Astrocyte (in vitro differentiated cells and primary cell): ENCODE data around the gene HOOK1. TPM values are rescaled to one million over a fixed set of nuclear protein-coding genes. Genes with fewer than 3 reads are reported as not detected.

Source experiments
- DNase-seq: peaks from one replicate; pipeline ENCODE4 v3.0.0-alpha.2; 2010; ENCODE audit warnings: low read depth
- FAIRE-seq: peaks from 2 replicates; lab custom pipeline; 2011; peaks lifted over from hg19 to GRCh38; lab: Jason Lieb, UNC
- H2AFZ ChIP-seq: 2 replicates; pipeline ENCODE4 v1.6.0; 2012; ENCODE audit warnings: low read depth, low read length, inconsistent platforms
- H3K27ac ChIP-seq: 2 replicates; pipeline ENCODE4 v1.5.1; 2011; ENCODE audit warnings: low read depth, low read length, inconsistent platforms
- H3K27me3 ChIP-seq: 2 replicates; pipeline ENCODE4 v1.6.0; 2011; ENCODE audit warnings: low read length, inconsistent platforms; ENCODE audit not compliant: insufficient read depth
- H3K36me3 ChIP-seq: 2 replicates; pipeline ENCODE4 v1.5.1; 2011; ENCODE audit warnings: low read length, inconsistent platforms; ENCODE audit not compliant: insufficient read depth
- H3K4me1 ChIP-seq: 2 replicates; pipeline ENCODE4 v1.5.1; 2011; ENCODE audit warnings: low read length, inconsistent platforms; ENCODE audit not compliant: insufficient read depth
- H3K4me2 ChIP-seq: 2 replicates; pipeline ENCODE4 v1.6.0; 2012; ENCODE audit warnings: low read length, inconsistent platforms
- H3K4me3 ChIP-seq: 2 replicates; pipeline ENCODE4 v1.5.1; 2011; ENCODE audit warnings: low read depth, mild to moderate bottlenecking, low read length, inconsistent platforms; ENCODE audit not compliant: insufficient read depth
- H3K79me2 ChIP-seq: 2 replicates; pipeline ENCODE4 v1.6.0; 2012; ENCODE audit warnings: mild to moderate bottlenecking, low read length, inconsistent platforms; ENCODE audit not compliant: insufficient read depth
- H3K9ac ChIP-seq: 2 replicates; pipeline ENCODE4 v1.6.0; 2012; ENCODE audit warnings: mild to moderate bottlenecking, low read length, inconsistent platforms
- H3K9me3 ChIP-seq: 2 replicates; pipeline ENCODE4 v1.5.1; 2012; ENCODE audit warnings: low read depth, mild to moderate bottlenecking, low read length, inconsistent platforms; ENCODE audit not compliant: insufficient read depth
- H4K20me1 ChIP-seq: 2 replicates; pipeline ENCODE4 v1.6.0; 2012; ENCODE audit warnings: low read length, inconsistent platforms; ENCODE audit not compliant: insufficient read depth
- H3K27ac Mint-ChIP-seq: one replicate; pipeline ENCODE4 v1.8.0; 2021; ENCODE audit warnings: mild to moderate bottlenecking, mixed read lengths; ENCODE audit not compliant: unreplicated experiment
- H3K27me3 Mint-ChIP-seq: one replicate; pipeline ENCODE4 v1.8.0; 2021; ENCODE audit warnings: low read depth, mixed read lengths; ENCODE audit not compliant: unreplicated experiment
- H3K36me3 Mint-ChIP-seq: one replicate; pipeline ENCODE4 v1.8.0; 2021; ENCODE audit warnings: low read depth, mixed read lengths; ENCODE audit not compliant: unreplicated experiment
- H3K4me1 Mint-ChIP-seq: one replicate; pipeline ENCODE4 v1.8.0; 2021; ENCODE audit warnings: low read depth, mixed read lengths; ENCODE audit not compliant: unreplicated experiment
- H3K4me3 Mint-ChIP-seq: one replicate; pipeline ENCODE4 v1.8.0; 2021; ENCODE audit warnings: mild to moderate bottlenecking, moderate library complexity, mixed read lengths; ENCODE audit not compliant: unreplicated experiment
- H3K9me3 Mint-ChIP-seq: one replicate; pipeline ENCODE4 v1.8.0; 2021; ENCODE audit warnings: mild to moderate bottlenecking, mixed read lengths; ENCODE audit not compliant: unreplicated experiment
- CTCF ChIP-seq: IDR thresholded peaks from 2 replicates; pipeline ENCODE4 v1.5.1; 2011; ENCODE audit warnings: low read depth, mild to moderate bottlenecking, inconsistent platforms, low read length, moderate library complexity; ENCODE audit not compliant: insufficient read depth
- EZH2 ChIP-seq: IDR thresholded peaks from 2 replicates; pipeline ENCODE4 v1.6.1; 2012; ENCODE audit warnings: mild to moderate bottlenecking, low read length, inconsistent platforms; ENCODE audit not compliant: insufficient read depth
- total RNA-seq: library from RNA; stranded (reverse); gene quantifications from 2 replicates; pipeline ENCODE4 v1.2.1, GENCODE V29; 2021

The HOOK1 gene
- total RNA-seq, 1 donor from 2014 or later, result 1.8 TPM

GRCh38 chr1:59788825-59789224 is 25.9 kb upstream of the HOOK1 start:
- Mint-ChIP-seq H3K27me3 (no peaks in the 10 kb centered on the region), H3K9me3 (peaks cover 6% of the 10 kb centered on the region), H3K4me1 (no peaks in the 10 kb centered on the region), H3K36me3 (peaks cover 2% of the 10 kb centered on the region), H3K4me3 (no peak overlapping the region), H3K27ac (no peak overlapping the region)
- Histone ChIP-seq H2AFZ (no peak overlapping the region), H3K27ac (no peak overlapping the region), H3K9me3 (no peaks in the 10 kb centered on the region), H3K9ac (no peak overlapping the region), H3K4me3 (no peak overlapping the region), H3K36me3 (no peaks in the 10 kb centered on the region), H3K4me2 (no peak overlapping the region), H3K27me3 (no peaks in the 10 kb centered on the region), H3K4me1 (no peaks in the 10 kb centered on the region), H3K79me2 (no peaks in the 10 kb centered on the region), H4K20me1 (no peaks in the 10 kb centered on the region)
- FAIRE-seq, result no peak
- TF ChIP-seq CTCF (no peak), EZH2 (no peak)
- DNase-seq, result no peak

GRCh38 chr1:59798600-59798999 is 16.1 kb upstream of the HOOK1 start:
- H3K27ac ChIP-seq, result no peak overlapping the region
- H3K9me3 Mint-ChIP-seq, result no peaks in the 10 kb centered on the region
- no peak overlapping the region for H3K27ac Mint-ChIP-seq
- H4K20me1 ChIP-seq, result no peaks in the 10 kb centered on the region
- no peak for DNase-seq
- no peaks in the 10 kb centered on the region for H3K79me2 ChIP-seq
- H3K4me3 Mint-ChIP-seq, result no peak overlapping the region
- peaks cover 1% of the 10 kb centered on the region for H3K36me3 Mint-ChIP-seq
- H3K4me2 ChIP-seq, result no peak overlapping the region
- H3K36me3 ChIP-seq, result no peaks in the 10 kb centered on the region
- no peak for TF ChIP-seq CTCF
- no peak for TF ChIP-seq EZH2
- H2AFZ ChIP-seq, result no peak overlapping the region
- no peaks in the 10 kb centered on the region for H3K9me3 ChIP-seq
- H3K4me1 Mint-ChIP-seq, result no peaks in the 10 kb centered on the region
- no peak overlapping the region for H3K9ac ChIP-seq
- H3K4me1 ChIP-seq, result no peaks in the 10 kb centered on the region
- H3K27me3 Mint-ChIP-seq, result no peaks in the 10 kb centered on the region
- H3K27me3 ChIP-seq, result no peaks in the 10 kb centered on the region
- FAIRE-seq, result no peak
- H3K4me3 ChIP-seq, result no peak overlapping the region

- Histone ChIP-seq H3K4me3 (no peak overlapping the region), H3K9ac (no peak overlapping the region), H3K79me2 (no peaks in the 10 kb centered on the region), H3K36me3 (no peaks in the 10 kb centered on the region), H3K4me1 (no peaks in the 10 kb centered on the region), H3K27ac (no peak overlapping the region), H3K4me2 (no peak overlapping the region), H4K20me1 (no peaks in the 10 kb centered on the region), H3K9me3 (no peaks in the 10 kb centered on the region), H2AFZ (no peak overlapping the region), H3K27me3 (no peaks in the 10 kb centered on the region)
- Mint-ChIP-seq H3K36me3 (no peaks in the 10 kb centered on the region), H3K27ac (no peak overlapping the region), H3K27me3 (no peaks in the 10 kb centered on the region), H3K4me3 (no peak overlapping the region), H3K9me3 (no peaks in the 10 kb centered on the region), H3K4me1 (no peaks in the 10 kb centered on the region)
- DNase-seq (no peak), FAIRE-seq (no peak)
- TF ChIP-seq EZH2 (no peak), CTCF (no peak)
Measured at GRCh38 chr1:59803458-59804038, 11.2 kb upstream of the HOOK1 start.
